CD14-positive monocyte (primary cell): ENCODE measurements around the gene CDRT15. TPM values are rescaled to one million over a fixed set of nuclear protein-coding genes. Genes with fewer than 3 reads are reported as not detected.

ENCODE experiments used
- polyA plus RNA-seq, 3 donors: library from polyadenylated mRNA; depleted of rRNA in 1 of 3; unstranded in 2 of 3; stranded (reverse) in 1 of 3; fragments of 300-500 nt in 2 of 3; fragments of >200 nt in 1 of 3; fragmentation: Illumina TruSeq in 2 of 3; gene quantifications; 1 replicate in 2 of 3; 2 replicates in 1 of 3; pipeline ENCODE4 v1.2.3, GENCODE V29; 2012 to 2021

The CDRT15 gene
- polyA plus RNA-seq, 3 donors, result not detected

Other genes with a start within 250 kb of the CDRT15 start
- 10 to 100 TPM in 2 of 3 donors, 1 to 10 TPM in 1; 8.2 to 15.2 (median 11.3) TPM for gene COX10, start 167.4 kb downstream of the CDRT15 start, polyA plus RNA-seq
- under 1 TPM; 0.09 to 0.73 (median 0.32) TPM for gene HS3ST3B1, start 64.2 kb upstream of the CDRT15 start, polyA plus RNA-seq